Prostate gland (tissue), 2 donors: ENCODE measurements around the gene CR1. TPM values are rescaled to one million over a fixed set of nuclear protein-coding genes. Genes with fewer than 3 reads are reported as not detected.
"Not testable (repeated sequence)": the region's sequence is repeated elsewhere in the genome, so short reads cannot be mapped to it uniquely, and the experiment has no call there.

Experiments used
- DNase-seq: peaks from one replicate; pipeline ENCODE4 v3.0.0-alpha.2; 2019; ENCODE audit warnings: low spot score
- H3K27ac ChIP-seq, 2 donors: fragments of 200-600 bp; sonication (generic); 2 replicates each; pipeline ENCODE4 v1.5.1; 2017 to 2019
- H3K27me3 ChIP-seq: fragments of 200-600 bp; sonication (generic); replicated peaks from 2 replicates; pipeline ENCODE4 v1.5.1; 2019; ENCODE audit not compliant: insufficient read depth
- H3K36me3 ChIP-seq, 2 donors: fragments of 200-600 bp; sonication (generic); 1 replicate in 1 of 2; 2 replicates in 1 of 2; pipeline versions ENCODE4 v1.5.1 to v1.8.1; 2017 to 2019
- H3K4me1 ChIP-seq: fragments of 200-600 bp; sonication (generic); replicated peaks from 2 replicates; pipeline ENCODE4 v1.5.1; 2019
- H3K4me3 ChIP-seq, 2 donors: fragments of 200-600 bp; sonication (generic); 2 replicates each; pipeline ENCODE4 v1.5.1; 2017 to 2019
- H3K9me3 ChIP-seq: fragments of 200-600 bp; sonication (generic); 2 replicates; pipeline ENCODE4 v1.5.1; 2017
- POLR2A ChIP-seq: fragments of 450-650 bp; IDR thresholded peaks from one replicate; pipeline ENCODE4 v1.6.1; 2016; ENCODE audit warnings: antibody characterized with exemption, mild to moderate bottlenecking
- POLR2AphosphoS5 ChIP-seq: sonication (generic); formaldehyde crosslinking; IDR thresholded peaks from one replicate; pipeline ENCODE4 v1.6.1; 2017; ENCODE audit warnings: antibody characterized with exemption
- WGBS: methylation state at CpG from one replicate; pipeline ENCODE4 v1.1.5; 2018; 5-methylcytosine and 5-hydroxymethylcytosine counted together
- intact Hi-C: fragments of 100-400 bp; cut with DNase I; formaldehyde crosslinking; loops from one replicate; pipeline ENCODE4 v1.14.2; 2022
- total RNA-seq, 2 donors: library from RNA; depleted of rRNA; stranded (reverse); fragments of >200 nt; gene quantifications; one replicate each; pipeline ENCODE4 v1.1.0, GENCODE V29; 2016
- TF ChIP-seq, protein P1 (sequence below), 4 experiments: fragments of 200-600 bp in 2 of 4; fragments of 450-650 bp in 2 of 4; sonication (generic) in 2 of 4; IDR thresholded peaks; 1 replicate in 3 of 4; 2 replicates in 1 of 4; pipeline ENCODE4 v1.5.1; 2016 to 2019; ENCODE audit warnings: antibody characterized with exemption in 4 of 4, mild to moderate bottlenecking in 2 of 4, moderate library complexity in 2 of 4

CR1 gene
- total RNA-seq, 2 donors from 2014 or later, result 0.14 to 3.8 TPM

DNA sequence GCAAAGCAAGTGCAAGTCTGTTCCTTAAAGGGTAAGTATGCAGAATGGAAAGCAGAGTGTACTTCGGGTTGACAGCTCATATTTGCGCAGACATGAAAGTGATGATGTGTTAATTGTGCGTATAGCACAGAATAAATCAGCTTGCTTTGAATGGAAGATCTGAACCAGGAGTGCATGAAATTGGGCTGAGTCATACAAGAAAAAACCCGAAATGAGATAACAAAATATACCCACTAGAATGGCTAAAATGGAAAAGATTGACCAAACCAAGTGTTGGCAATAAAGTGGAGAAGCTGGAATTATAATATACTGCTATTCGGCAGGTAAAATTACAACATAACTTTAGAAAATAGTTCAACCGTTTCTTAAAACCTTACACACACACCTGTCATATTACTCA, 177.4 kb downstream of the CR1 start:
- no peaks in the 10 kb centered on the region for H3K36me3 ChIP-seq
- no peaks in the 10 kb centered on the region for H3K4me1 ChIP-seq
- no peak overlapping the region for H3K27ac ChIP-seq
- DNase-seq, result no peak
- TF ChIP-seq POLR2AphosphoS5 (no peak), POLR2A (no peak)
- TF ChIP-seq, protein P1, sequence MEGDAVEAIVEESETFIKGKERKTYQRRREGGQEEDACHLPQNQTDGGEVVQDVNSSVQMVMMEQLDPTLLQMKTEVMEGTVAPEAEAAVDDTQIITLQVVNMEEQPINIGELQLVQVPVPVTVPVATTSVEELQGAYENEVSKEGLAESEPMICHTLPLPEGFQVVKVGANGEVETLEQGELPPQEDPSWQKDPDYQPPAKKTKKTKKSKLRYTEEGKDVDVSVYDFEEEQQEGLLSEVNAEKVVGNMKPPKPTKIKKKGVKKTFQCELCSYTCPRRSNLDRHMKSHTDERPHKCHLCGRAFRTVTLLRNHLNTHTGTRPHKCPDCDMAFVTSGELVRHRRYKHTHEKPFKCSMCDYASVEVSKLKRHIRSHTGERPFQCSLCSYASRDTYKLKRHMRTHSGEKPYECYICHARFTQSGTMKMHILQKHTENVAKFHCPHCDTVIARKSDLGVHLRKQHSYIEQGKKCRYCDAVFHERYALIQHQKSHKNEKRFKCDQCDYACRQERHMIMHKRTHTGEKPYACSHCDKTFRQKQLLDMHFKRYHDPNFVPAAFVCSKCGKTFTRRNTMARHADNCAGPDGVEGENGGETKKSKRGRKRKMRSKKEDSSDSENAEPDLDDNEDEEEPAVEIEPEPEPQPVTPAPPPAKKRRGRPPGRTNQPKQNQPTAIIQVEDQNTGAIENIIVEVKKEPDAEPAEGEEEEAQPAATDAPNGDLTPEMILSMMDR (IDR thresholded peaks at IDR 0.05), result no peak
- 63% methylated on average over 6 of the region's 6 CpGs for WGBS
- H3K27me3 ChIP-seq, result no peaks in the 10 kb centered on the region
- intact Hi-C loops, result no loop called here
- H3K4me3 ChIP-seq, result no peak overlapping the region
- H3K9me3 ChIP-seq, result no peaks in the 10 kb centered on the region

DNA sequence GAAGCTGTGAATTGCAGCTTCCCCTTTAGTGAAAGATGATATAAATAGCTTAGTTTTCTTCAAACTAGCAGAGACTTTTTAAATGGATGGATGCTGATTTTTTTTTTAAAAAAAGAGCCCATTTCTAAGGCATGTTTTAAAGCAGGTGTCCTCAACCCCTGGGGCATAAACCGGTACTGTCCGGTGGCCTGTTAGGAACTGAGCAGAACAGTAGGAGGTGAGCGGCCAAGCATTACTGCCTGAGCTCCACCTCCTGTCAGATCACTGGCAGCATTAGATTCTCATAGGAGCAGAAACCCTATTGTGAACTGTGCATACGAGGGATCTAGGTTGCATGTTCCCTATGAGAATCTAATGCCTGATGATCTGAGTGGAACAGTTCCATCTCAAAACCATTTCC, 180.2 kb downstream of the CR1 start:
- H3K36me3 ChIP-seq, result no peaks in the 10 kb centered on the region
- no peaks in the 10 kb centered on the region for H3K4me1 ChIP-seq
- no peaks in the 10 kb centered on the region for H3K27me3 ChIP-seq
- TF ChIP-seq, protein P1 (IDR thresholded peaks at IDR 0.05), result no peak
- TF ChIP-seq POLR2AphosphoS5 (no peak), POLR2A (no peak)
- WGBS, result 82% methylated on average over 4 of the region's 4 CpGs
- H3K27ac ChIP-seq, result no peak overlapping the region
- DNase-seq, result no peak
- no peak overlapping the region for H3K4me3 ChIP-seq
- H3K9me3 ChIP-seq, result no peaks in the 10 kb centered on the region
- intact Hi-C loops, result no loop called here

- H3K9me3 ChIP-seq, intact Hi-C loops, H3K4me3 ChIP-seq, H3K4me1 ChIP-seq, H3K27me3 ChIP-seq, DNase-seq, H3K27ac ChIP-seq, H3K36me3 ChIP-seq: not testable (repeated sequence)
- 75% methylated on average over 6 of the region's 6 CpGs for WGBS
Measured at GRCh38 chr1:207680590-207681388, 184.8 kb downstream of the CR1 start.

DNA sequence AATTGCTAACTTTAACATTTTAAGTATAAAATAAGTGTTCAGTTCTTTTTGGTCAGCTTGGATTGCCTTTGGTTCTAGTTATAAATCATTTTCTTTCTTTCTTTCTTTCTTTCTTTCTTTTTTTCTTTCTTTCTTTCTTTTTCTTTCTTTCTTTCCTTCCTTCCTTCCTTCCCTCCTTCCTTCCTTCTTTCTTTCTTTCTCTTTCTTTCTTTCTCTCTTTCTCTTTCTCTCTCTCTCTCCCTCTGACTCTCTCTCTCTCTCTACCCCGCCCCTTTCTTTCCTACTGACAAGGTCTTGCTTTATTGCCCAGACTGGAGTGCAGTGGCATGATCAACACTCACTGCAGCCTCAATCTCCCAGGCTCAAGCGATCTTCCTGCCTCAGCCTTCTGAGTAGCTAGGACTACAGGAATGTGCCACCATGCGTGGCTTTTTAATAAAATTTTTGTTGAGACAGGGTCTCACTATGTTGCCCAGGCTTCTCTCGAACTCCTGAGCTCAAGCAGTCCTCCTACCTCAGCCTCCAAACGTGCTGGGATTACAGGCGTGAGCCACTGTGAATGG, 187.0 kb downstream of the CR1 start:
- H3K4me1 ChIP-seq, H3K4me3 ChIP-seq, intact Hi-C loops, H3K9me3 ChIP-seq, H3K27ac ChIP-seq, H3K36me3 ChIP-seq, H3K27me3 ChIP-seq, DNase-seq: not testable (repeated sequence)
- 84% methylated on average over 6 of the region's 6 CpGs for WGBS

DNA sequence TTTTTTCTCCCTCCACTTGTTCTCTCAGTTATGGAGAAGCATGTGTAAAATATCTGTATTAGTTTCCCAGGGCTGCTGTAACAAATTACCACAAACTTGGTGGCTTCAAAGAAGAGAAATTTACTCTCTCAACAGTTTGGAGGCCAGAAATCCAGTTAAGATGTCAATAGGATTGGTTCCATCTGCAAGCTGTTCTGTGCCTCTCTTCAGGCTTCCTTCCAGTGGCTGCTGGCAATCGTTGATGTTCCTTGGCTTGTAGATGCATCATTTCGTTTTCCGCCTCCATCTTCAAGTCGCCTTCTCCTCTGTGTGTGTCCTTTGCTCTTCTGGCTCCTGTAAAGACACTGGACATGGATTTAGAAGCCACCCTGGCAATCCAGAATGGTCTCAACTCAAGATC, 194.6 kb downstream of the CR1 start:
- H3K4me1 ChIP-seq, H3K36me3 ChIP-seq, DNase-seq, H3K4me3 ChIP-seq, H3K27ac ChIP-seq, intact Hi-C loops, H3K9me3 ChIP-seq, H3K27me3 ChIP-seq: not testable (repeated sequence)
- WGBS, result 87% methylated on average over 4 of the region's 4 CpGs

GRCh38 chr1:207691010-207691409, 195.1 kb downstream of the CR1 start:
- Histone ChIP-seq H3K27ac (no peak overlapping the region), H3K9me3 (no peaks in the 10 kb centered on the region), H3K4me3 (no peak overlapping the region), H3K27me3 (no peaks in the 10 kb centered on the region), H3K36me3 (no peaks in the 10 kb centered on the region), H3K4me1 (no peaks in the 10 kb centered on the region)
- intact Hi-C loops, result no loop called here
- no peak for TF ChIP-seq POLR2AphosphoS5
- TF ChIP-seq POLR2A, result no peak
- TF ChIP-seq, protein P1 (IDR thresholded peaks at IDR 0.05), result no peak
- DNase-seq, result no peak

Other genes starting within 250 kb of the CR1 start
- gene CD55, start 174.5 kb upstream of the CR1 start, total RNA-seq, result 10 to 100 TPM; 22.8 to 30.2 TPM
- under 1 TPM in 1 of 2 donors, not detected in 1; 0.51 TPM for gene CR2, start 41.8 kb upstream of the CR1 start, total RNA-seq
- not detected for gene CR1L, start 149.0 kb downstream of the CR1 start, total RNA-seq